ENCODE data around the gene RIBC2. TPM values are rescaled to one million over a fixed set of nuclear protein-coding genes. Genes with fewer than 3 reads are reported as not detected.
"Not testable (repeated sequence)": the region's sequence is repeated elsewhere in the genome, so short reads cannot be mapped to it uniquely, and the experiment has no call there.

Gene RIBC2
- total RNA-seq (10 to 100 TPM in 1 of 2 experiments, 1 to 10 TPM in 1; 9.6 to 10.4 TPM), polyA plus RNA-seq (0.47 TPM)

GRCh38 chr22:45413368-45414211 is at the start of gene RIBC2, which contains the start of gene SMC1B:
RIBC2 (plus strand) TSS chr22:45413693; CDS start chr22:45413887, 194 bp downstream.
SMC1B (minus strand) TSS chr22:45413599; CDS start chr22:45413567, 32 bp downstream.
- Mint-ChIP-seq H3K4me3 (peak within 1 kb of the TSS; percentile 55 to 89 (median 82)), H3K27me3 (peaks cover 0 to 2% of the 10 kb centered on the region in 2 donors), H3K36me3 (no peaks in the 10 kb centered on the region), H3K4me1 (peaks cover 0 to 13% (median 9%) of the 10 kb centered on the region in 3 donors), H3K27ac (peak within 1 kb of the TSS; percentile 42 to 95 (median 86)), H3K9me3 (peaks cover 0 to 4% (median 0%) of the 10 kb centered on the region in 5 donors)
- no peaks in the 10 kb centered on the region for H3K36me3 ChIP-seq (ENCODE audit: insufficient read depth, low read length)
- peak within 1 kb of the TSS; percentile 31 for H3K27ac ChIP-seq (ENCODE audit: low read depth, low read length)
- peaks cover 9% of the 10 kb centered on the region for H3K4me1 ChIP-seq (ENCODE audit: insufficient read depth, low read length)
- ChIA-PET POLR2A (no interaction called here), CTCF (interaction anchor here (1.0 kb wide), 1 partner anchor 19 kb away, joined by 4 read pairs; no protein-coding TSS in a partner anchor)
- peak within 1 kb of the TSS; percentile 70 for H3K4me3 ChIP-seq (ENCODE audit: low read length)
- no peaks in the 10 kb centered on the region for H3K27me3 ChIP-seq (ENCODE audit: insufficient read depth, low read length, poor library complexity, severe bottlenecking)
- peak; percentile 69 to 92 (median 76) for DNase-seq
- no peaks in the 10 kb centered on the region for H3K9me3 ChIP-seq (ENCODE audit: low read length)

GRCh38 chr22:45366713-45367112 is 46.8 kb upstream of the RIBC2 start:
- POLR2A ChIA-PET: no interaction called here
- Histone ChIP-seq H3K36me3 (ENCODE audit: insufficient read depth, low read length) (no peaks in the 10 kb centered on the region), H3K27me3 (ENCODE audit: insufficient read depth, low read length, poor library complexity, severe bottlenecking) (peaks cover 3% of the 10 kb centered on the region), H3K4me3 (ENCODE audit: low read length) (no peak overlapping the region), H3K9me3 (ENCODE audit: low read length) (peaks cover 10% of the 10 kb centered on the region), H3K4me1 (ENCODE audit: insufficient read depth, low read length) (no peaks in the 10 kb centered on the region), H3K27ac (ENCODE audit: low read depth, low read length) (no peak overlapping the region)
- H3K4me1 Mint-ChIP-seq: no peaks in the 10 kb centered on the region
- H3K9me3 Mint-ChIP-seq: peaks cover 6 to 14% (median 10%) of the 10 kb centered on the region in 5 donors
- no peak overlapping the region for H3K27ac Mint-ChIP-seq
- H3K4me3 Mint-ChIP-seq: no peak overlapping the region
- no peak for DNase-seq
- H3K36me3 Mint-ChIP-seq: peaks cover 0 to 7% (median 2%) of the 10 kb centered on the region in 3 donors
- CTCF ChIA-PET: no interaction called here
- peaks cover 13 to 31% of the 10 kb centered on the region in 2 donors for H3K27me3 Mint-ChIP-seq

- DNase-seq; H3K36me3 Mint-ChIP-seq; H3K4me3 Mint-ChIP-seq; H3K27ac Mint-ChIP-seq; H3K4me1 ChIP-seq (ENCODE audit: insufficient read depth, low read length); H3K36me3 ChIP-seq (ENCODE audit: insufficient read depth, low read length); POLR2A ChIA-PET; H3K9me3 Mint-ChIP-seq; H3K27ac ChIP-seq (ENCODE audit: low read depth, low read length); H3K27me3 ChIP-seq (ENCODE audit: insufficient read depth, low read length, poor library complexity, severe bottlenecking); H3K4me1 Mint-ChIP-seq; H3K9me3 ChIP-seq (ENCODE audit: low read length); H3K4me3 ChIP-seq (ENCODE audit: low read length); CTCF ChIA-PET: not testable (repeated sequence)
- H3K27me3 Mint-ChIP-seq: peaks cover 4 to 10% of the 10 kb centered on the region in 2 donors
These were observed 39.9 kb upstream of the RIBC2 start for GRCh38 chr22:45373592-45373991.

- Mint-ChIP-seq H3K36me3 (no peaks in the 10 kb centered on the region), H3K9me3 (no peaks in the 10 kb centered on the region), H3K4me3 (no peak overlapping the region), H3K27ac (no peak overlapping the region), H3K4me1 (no peaks in the 10 kb centered on the region), H3K27me3 (peaks cover 4 to 5% of the 10 kb centered on the region in 2 donors)
- Histone ChIP-seq H3K27ac (ENCODE audit: low read depth, low read length) (no peak overlapping the region), H3K4me1 (ENCODE audit: insufficient read depth, low read length) (no peaks in the 10 kb centered on the region), H3K36me3 (ENCODE audit: insufficient read depth, low read length) (no peaks in the 10 kb centered on the region), H3K9me3 (ENCODE audit: low read length) (no peaks in the 10 kb centered on the region), H3K27me3 (ENCODE audit: insufficient read depth, low read length, poor library complexity, severe bottlenecking) (no peaks in the 10 kb centered on the region), H3K4me3 (ENCODE audit: low read length) (no peak overlapping the region)
- ChIA-PET CTCF (no interaction called here), POLR2A (no interaction called here)
- no peak for DNase-seq
These were observed 37.5 kb upstream of the RIBC2 start for GRCh38 chr22:45376009-45376408.

GRCh38 chr22:45376703-45377102 is 36.8 kb upstream of the RIBC2 start:
- no peak overlapping the region for H3K27ac ChIP-seq (ENCODE audit: low read depth, low read length)
- no peak for DNase-seq
- H3K27me3 ChIP-seq (ENCODE audit: insufficient read depth, low read length, poor library complexity, severe bottlenecking): no peaks in the 10 kb centered on the region
- peaks cover 4 to 11% of the 10 kb centered on the region in 2 donors for H3K27me3 Mint-ChIP-seq
- H3K36me3 ChIP-seq (ENCODE audit: insufficient read depth, low read length): no peaks in the 10 kb centered on the region
- no peaks in the 10 kb centered on the region for H3K36me3 Mint-ChIP-seq
- H3K4me1 Mint-ChIP-seq: no peaks in the 10 kb centered on the region
- H3K27ac Mint-ChIP-seq: no peak overlapping the region
- H3K9me3 Mint-ChIP-seq: no peaks in the 10 kb centered on the region
- no peaks in the 10 kb centered on the region for H3K4me1 ChIP-seq (ENCODE audit: insufficient read depth, low read length)
- no peak overlapping the region for H3K4me3 Mint-ChIP-seq
- H3K4me3 ChIP-seq (ENCODE audit: low read length): no peak overlapping the region
- ChIA-PET POLR2A (no interaction called here), CTCF (no interaction called here)
- no peaks in the 10 kb centered on the region for H3K9me3 ChIP-seq (ENCODE audit: low read length)

GRCh38 chr22:45381348-45381747 is 32.1 kb upstream of the RIBC2 start:
- ChIA-PET CTCF (no interaction called here), POLR2A (no interaction called here)
- peaks cover 4 to 20% of the 10 kb centered on the region in 2 donors for H3K27me3 Mint-ChIP-seq
- H3K4me3 Mint-ChIP-seq: no peak overlapping the region
- H3K4me1 ChIP-seq (ENCODE audit: insufficient read depth, low read length): no peaks in the 10 kb centered on the region
- H3K36me3 Mint-ChIP-seq: no peaks in the 10 kb centered on the region
- no peaks in the 10 kb centered on the region for H3K9me3 ChIP-seq (ENCODE audit: low read length)
- no peaks in the 10 kb centered on the region for H3K4me1 Mint-ChIP-seq
- no peak overlapping the region for H3K27ac Mint-ChIP-seq
- no peak for DNase-seq
- no peaks in the 10 kb centered on the region for H3K27me3 ChIP-seq (ENCODE audit: insufficient read depth, low read length, poor library complexity, severe bottlenecking)
- no peaks in the 10 kb centered on the region for H3K36me3 ChIP-seq (ENCODE audit: insufficient read depth, low read length)
- no peak overlapping the region for H3K27ac ChIP-seq (ENCODE audit: low read depth, low read length)
- no peak overlapping the region for H3K4me3 ChIP-seq (ENCODE audit: low read length)
- no peaks in the 10 kb centered on the region for H3K9me3 Mint-ChIP-seq

- Histone ChIP-seq H3K4me3 (ENCODE audit: low read length) (no peak overlapping the region), H3K4me1 (ENCODE audit: insufficient read depth, low read length) (no peaks in the 10 kb centered on the region), H3K36me3 (ENCODE audit: insufficient read depth, low read length) (no peaks in the 10 kb centered on the region), H3K27ac (ENCODE audit: low read depth, low read length) (no peak overlapping the region), H3K27me3 (ENCODE audit: insufficient read depth, low read length, poor library complexity, severe bottlenecking) (no peaks in the 10 kb centered on the region), H3K9me3 (ENCODE audit: low read length) (no peaks in the 10 kb centered on the region)
- Mint-ChIP-seq H3K4me3 (no peak overlapping the region), H3K9me3 (no peaks in the 10 kb centered on the region), H3K36me3 (no peaks in the 10 kb centered on the region), H3K4me1 (no peaks in the 10 kb centered on the region), H3K27ac (no peak overlapping the region), H3K27me3 (peaks cover 0 to 8% of the 10 kb centered on the region in 2 donors)
- ChIA-PET POLR2A (no interaction called here), CTCF (no interaction called here)
- DNase-seq: no peak
These were observed 23.9 kb upstream of the RIBC2 start for GRCh38 chr22:45389546-45389945.

GRCh38 chr22:45397806-45398205 is 15.7 kb upstream of the RIBC2 start:
- ChIA-PET POLR2A (no interaction called here), CTCF (interaction anchor here (1.2 kb wide), 1 partner anchor 14 kb away, joined by 3 read pairs; no protein-coding TSS in a partner anchor)
- no peaks in the 10 kb centered on the region for H3K9me3 Mint-ChIP-seq
- H3K27me3 ChIP-seq (ENCODE audit: insufficient read depth, low read length, poor library complexity, severe bottlenecking): peaks cover 4% of the 10 kb centered on the region
- no peak overlapping the region for H3K27ac ChIP-seq (ENCODE audit: low read depth, low read length)
- no peak overlapping the region for H3K4me3 ChIP-seq (ENCODE audit: low read length)
- H3K4me1 ChIP-seq (ENCODE audit: insufficient read depth, low read length): no peaks in the 10 kb centered on the region
- H3K9me3 ChIP-seq (ENCODE audit: low read length): no peaks in the 10 kb centered on the region
- H3K27ac Mint-ChIP-seq: no peak overlapping the region
- no peaks in the 10 kb centered on the region for H3K36me3 ChIP-seq (ENCODE audit: insufficient read depth, low read length)
- peak in 1 of 5 donors; percentile 4 for DNase-seq
- H3K4me3 Mint-ChIP-seq: no peak overlapping the region
- no peaks in the 10 kb centered on the region for H3K36me3 Mint-ChIP-seq
- no peaks in the 10 kb centered on the region for H3K4me1 Mint-ChIP-seq
- peaks cover 4 to 5% of the 10 kb centered on the region in 2 donors for H3K27me3 Mint-ChIP-seq
